Osteocyte (in vitro differentiated cells): ENCODE data around the gene SORD. TPM values are rescaled to one million over a fixed set of nuclear protein-coding genes. Genes with fewer than 3 reads are reported as not detected.

Experiments used
- DNase-seq: peaks from one replicate; pipeline ENCODE4 v3.0.0; 2021; ENCODE audit warnings: mixed read lengths; ENCODE audit not compliant: unreplicated experiment; ENCODE audit errors: extremely low spot score
- H3K27ac Mint-ChIP-seq: one replicate; pipeline ENCODE4 v1.8.0; 2021; ENCODE audit warnings: mild to moderate bottlenecking, mixed read lengths; ENCODE audit not compliant: unreplicated experiment
- H3K27me3 Mint-ChIP-seq: one replicate; pipeline ENCODE4 v1.8.0; 2021; ENCODE audit warnings: mixed read lengths; ENCODE audit not compliant: unreplicated experiment
- H3K36me3 Mint-ChIP-seq: one replicate; pipeline ENCODE4 v1.8.0; 2021; ENCODE audit warnings: mixed read lengths; ENCODE audit not compliant: unreplicated experiment
- H3K4me1 Mint-ChIP-seq: one replicate; pipeline ENCODE4 v1.8.0; 2021; ENCODE audit warnings: mixed read lengths; ENCODE audit not compliant: unreplicated experiment
- H3K4me3 Mint-ChIP-seq: one replicate; pipeline ENCODE4 v1.8.0; 2021; ENCODE audit warnings: mild to moderate bottlenecking, moderate library complexity, mixed read lengths; ENCODE audit not compliant: unreplicated experiment
- H3K9me3 Mint-ChIP-seq: one replicate; pipeline ENCODE4 v1.8.0; 2021; ENCODE audit warnings: mixed read lengths; ENCODE audit not compliant: unreplicated experiment
- CTCF ChIP-seq: fragments of 200-600 bp; sonication (generic); IDR thresholded peaks from 2 replicates; pipeline ENCODE4 v1.5.0; 2021; ENCODE audit warnings: antibody characterized with exemption, mild to moderate bottlenecking, moderate library complexity
- total RNA-seq: library from RNA; stranded (reverse); gene quantifications from 2 replicates; pipeline ENCODE4 v1.2.1, GENCODE V29; 2021

The SORD gene
- total RNA-seq, 1 donor from 2014 or later, result 9.8 TPM

DNA sequence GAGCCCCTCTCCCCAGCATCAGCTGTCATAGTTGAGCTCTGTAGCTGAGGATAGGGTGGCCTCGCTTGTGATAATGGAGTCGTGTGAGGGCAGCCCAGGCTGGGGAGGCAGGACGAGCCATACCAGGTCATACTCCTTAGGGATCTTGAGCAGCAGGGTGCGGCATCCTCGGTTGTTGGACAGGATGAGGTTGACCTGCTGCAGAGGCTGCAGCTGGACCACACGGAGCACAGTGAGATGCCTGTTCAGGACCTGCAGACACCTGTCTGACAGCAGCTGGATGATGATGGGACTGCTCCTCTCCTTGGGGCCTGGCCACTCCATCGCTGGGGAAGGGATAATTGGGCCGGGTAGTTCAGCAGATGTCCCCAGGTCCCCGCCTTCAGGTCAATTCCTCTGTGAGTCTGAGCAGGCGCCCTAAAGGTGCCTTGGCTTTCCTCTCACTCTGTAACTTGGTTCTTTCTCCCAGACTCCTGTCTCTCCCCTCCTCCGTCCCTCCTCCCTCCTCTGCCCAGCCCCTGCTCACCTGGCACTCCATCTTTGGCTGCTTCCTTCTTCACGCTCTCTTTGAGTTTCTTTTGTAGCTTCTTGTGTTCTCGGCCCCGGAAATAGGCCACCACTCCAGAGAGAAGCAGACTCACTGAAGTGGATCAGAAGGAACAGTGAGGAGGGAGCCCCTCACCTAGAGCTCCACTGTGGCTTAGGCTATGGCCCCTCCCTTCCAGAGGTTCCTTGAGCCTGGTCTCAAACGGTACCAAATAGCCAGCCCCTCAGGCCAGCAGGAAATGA is 83.2 kb downstream of the SORD start:
- H3K4me1 Mint-ChIP-seq, result no peaks in the 10 kb centered on the region
- DNase-seq, result no peak
- peaks cover 31% of the 10 kb centered on the region for H3K27me3 Mint-ChIP-seq
- no peaks in the 10 kb centered on the region for H3K36me3 Mint-ChIP-seq
- H3K4me3 Mint-ChIP-seq, result no peak overlapping the region
- no peaks in the 10 kb centered on the region for H3K9me3 Mint-ChIP-seq
- no peak for TF ChIP-seq CTCF
- no peak overlapping the region for H3K27ac Mint-ChIP-seq

DNA sequence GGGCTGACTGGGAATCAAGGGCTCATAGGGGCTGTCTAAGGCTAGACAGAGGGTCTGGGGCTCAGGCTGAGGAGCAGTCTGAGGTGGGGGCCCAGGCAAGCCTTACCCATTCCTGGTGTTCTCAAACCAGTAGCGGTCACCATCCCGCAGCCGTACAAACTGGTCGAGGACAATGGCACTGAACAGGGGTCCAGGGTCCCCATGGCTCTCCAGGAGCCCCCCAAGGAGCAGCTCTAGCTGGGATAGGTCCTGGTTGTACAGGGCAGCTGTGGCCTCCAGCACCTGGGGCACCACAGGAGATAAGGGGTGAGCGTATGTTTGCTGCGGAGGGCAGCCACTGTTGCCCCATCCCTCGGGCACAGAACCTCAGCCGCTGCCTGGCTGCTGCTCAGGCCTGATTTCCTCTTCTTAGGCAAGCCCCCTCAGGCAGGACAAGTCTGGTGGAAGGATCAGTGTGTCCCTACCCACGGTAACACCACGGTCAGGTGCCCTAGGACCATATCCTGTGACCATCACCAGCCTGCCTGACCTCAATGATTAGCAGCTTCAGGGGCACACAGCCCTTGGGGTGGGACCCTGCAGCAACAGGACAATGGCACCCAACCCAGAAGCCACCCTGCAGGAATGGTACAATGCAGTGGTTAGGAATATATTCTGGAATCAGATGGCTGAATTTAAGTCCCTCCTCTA is 85.1 kb downstream of the SORD start:
- Mint-ChIP-seq H3K4me1 (peaks cover 7% of the 10 kb centered on the region), H3K36me3 (no peaks in the 10 kb centered on the region), H3K9me3 (no peaks in the 10 kb centered on the region), H3K27ac (no peak overlapping the region), H3K4me3 (no peak overlapping the region), H3K27me3 (peaks cover 44% of the 10 kb centered on the region)
- TF ChIP-seq CTCF, result no peak
- DNase-seq, result no peak

DNA sequence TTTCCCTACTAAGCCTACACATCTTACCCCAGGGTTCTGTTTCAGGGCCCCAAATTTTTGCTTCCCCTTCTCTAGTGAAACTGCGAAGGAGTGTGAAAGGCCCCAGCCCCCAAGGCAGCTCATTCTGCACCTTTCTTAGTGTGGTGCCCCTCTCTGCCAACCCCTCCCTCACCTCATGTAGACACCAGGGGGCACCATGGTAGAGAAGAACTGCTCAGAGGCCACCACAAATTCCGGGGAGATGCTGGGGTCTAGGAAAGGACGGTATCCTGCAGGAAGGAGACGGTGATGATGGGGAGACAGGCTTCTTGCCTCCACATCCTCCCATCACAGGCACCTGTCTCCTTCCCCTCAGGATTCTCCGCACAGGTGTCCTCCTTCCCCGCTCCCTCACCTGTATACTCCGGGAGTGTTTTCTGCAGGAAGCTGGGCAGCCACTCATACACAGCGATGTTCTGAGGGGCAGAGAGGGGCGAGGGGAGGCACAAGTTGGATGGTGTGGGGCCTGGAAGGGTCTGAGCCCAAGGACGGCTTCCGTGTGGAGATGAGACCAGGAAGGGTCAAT is 87.3 kb downstream of the SORD start:
- DNase-seq, result no peak
- TF ChIP-seq CTCF, result no peak
- peaks cover 8% of the 10 kb centered on the region for H3K4me1 Mint-ChIP-seq
- no peaks in the 10 kb centered on the region for H3K36me3 Mint-ChIP-seq
- H3K9me3 Mint-ChIP-seq, result no peaks in the 10 kb centered on the region
- no peak overlapping the region for H3K27ac Mint-ChIP-seq
- H3K4me3 Mint-ChIP-seq, result no peak overlapping the region
- peaks cover 57% of the 10 kb centered on the region for H3K27me3 Mint-ChIP-seq

DNA sequence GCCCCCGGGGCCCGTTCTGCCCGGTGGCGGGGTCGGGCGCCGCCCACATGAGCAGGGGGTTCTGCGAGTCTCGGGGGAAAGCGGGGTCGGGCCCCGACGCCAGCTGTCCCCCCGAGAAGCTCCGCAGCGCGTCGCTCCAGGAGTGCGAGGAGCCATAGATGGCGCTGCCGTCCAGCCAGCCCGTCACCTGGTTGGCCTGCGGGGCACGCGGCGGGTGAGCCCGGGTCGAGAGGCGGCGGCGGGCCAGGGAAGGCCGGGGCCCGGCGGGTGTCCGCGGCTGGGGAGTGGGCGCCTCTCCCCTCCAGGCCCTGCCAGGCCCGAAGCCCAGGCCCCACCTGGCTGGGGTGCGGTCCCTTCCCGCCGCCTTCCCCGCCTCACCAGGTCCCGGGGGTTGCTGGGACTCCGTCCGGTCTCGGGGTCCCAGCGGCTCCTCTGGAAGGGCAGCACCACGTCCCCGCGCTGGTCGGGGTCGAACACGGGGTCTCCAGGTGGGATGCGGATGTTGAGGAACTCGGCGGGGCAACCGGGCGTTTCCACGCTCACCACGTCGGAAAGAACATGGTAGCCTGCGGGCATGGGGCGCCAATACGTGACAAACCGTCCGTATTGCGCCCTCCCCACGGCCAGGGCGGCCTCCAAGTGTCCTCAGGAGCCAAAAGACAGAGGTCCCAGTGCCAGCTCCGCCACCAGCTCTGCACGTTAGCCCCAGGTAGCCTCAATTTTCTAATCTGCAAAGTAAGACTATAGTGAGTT is 88.6 kb downstream of the SORD start:
- H3K4me3 Mint-ChIP-seq, result no peak overlapping the region
- H3K9me3 Mint-ChIP-seq, result no peaks in the 10 kb centered on the region
- H3K4me1 Mint-ChIP-seq, result peaks cover 8% of the 10 kb centered on the region
- H3K36me3 Mint-ChIP-seq, result no peaks in the 10 kb centered on the region
- no peak overlapping the region for H3K27ac Mint-ChIP-seq
- peaks cover 62% of the 10 kb centered on the region for H3K27me3 Mint-ChIP-seq
- DNase-seq, result no peak
- TF ChIP-seq CTCF, result no peak
